Measurements from ENCODE around the gene CDH8.
"Not testable (repeated sequence)": the region's sequence is repeated elsewhere in the genome, so short reads cannot be mapped to it uniquely, and the experiment has no call there.

The CDH8 gene

DNA sequence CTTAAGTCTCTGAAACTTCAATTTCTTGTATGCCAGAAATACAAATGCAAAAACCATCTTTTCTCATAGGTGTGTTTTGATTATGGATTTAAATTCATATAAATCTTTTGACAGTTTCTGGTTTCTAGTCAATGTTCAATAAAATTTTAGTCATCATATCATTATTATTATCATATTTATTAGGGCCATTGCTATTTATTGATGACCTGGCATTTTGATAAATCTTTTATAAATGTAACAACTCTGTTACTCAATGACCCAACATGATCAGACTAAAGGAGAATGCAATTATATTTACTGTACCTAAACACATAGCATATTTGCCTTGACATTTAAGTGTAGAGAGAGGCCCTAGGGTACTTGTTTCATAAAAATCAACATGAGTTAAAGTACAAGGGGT lies 320.8 kb downstream of the CDH8 start:
- DNase-seq (ENCODE audit: insufficient read length, low spot score) (no peak), FAIRE-seq (no peak)
- TF ChIP-seq, protein P1, sequence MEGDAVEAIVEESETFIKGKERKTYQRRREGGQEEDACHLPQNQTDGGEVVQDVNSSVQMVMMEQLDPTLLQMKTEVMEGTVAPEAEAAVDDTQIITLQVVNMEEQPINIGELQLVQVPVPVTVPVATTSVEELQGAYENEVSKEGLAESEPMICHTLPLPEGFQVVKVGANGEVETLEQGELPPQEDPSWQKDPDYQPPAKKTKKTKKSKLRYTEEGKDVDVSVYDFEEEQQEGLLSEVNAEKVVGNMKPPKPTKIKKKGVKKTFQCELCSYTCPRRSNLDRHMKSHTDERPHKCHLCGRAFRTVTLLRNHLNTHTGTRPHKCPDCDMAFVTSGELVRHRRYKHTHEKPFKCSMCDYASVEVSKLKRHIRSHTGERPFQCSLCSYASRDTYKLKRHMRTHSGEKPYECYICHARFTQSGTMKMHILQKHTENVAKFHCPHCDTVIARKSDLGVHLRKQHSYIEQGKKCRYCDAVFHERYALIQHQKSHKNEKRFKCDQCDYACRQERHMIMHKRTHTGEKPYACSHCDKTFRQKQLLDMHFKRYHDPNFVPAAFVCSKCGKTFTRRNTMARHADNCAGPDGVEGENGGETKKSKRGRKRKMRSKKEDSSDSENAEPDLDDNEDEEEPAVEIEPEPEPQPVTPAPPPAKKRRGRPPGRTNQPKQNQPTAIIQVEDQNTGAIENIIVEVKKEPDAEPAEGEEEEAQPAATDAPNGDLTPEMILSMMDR (IDR thresholded peaks at IDR 0.05; ENCODE audit: insufficient read depth, missing control alignments), result no peak

DNA sequence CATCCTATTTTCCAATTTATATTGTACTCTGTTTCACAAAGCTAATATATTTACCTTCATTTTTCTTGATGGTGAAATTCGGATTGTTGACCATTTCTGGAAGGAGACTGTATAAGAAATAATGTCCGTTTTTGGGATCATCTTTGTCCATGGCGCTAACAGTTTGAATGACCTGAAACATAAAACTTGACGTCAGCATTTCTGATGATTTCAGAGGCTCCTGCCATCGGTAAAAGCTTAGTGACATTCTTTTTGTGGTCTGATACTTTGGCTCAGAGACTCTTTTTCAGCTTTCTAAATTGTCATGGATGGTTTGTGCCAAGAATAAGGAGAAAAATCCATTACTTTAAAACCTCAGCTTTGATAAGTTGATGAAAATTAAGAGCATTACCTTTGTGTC lies 322.5 kb downstream of the CDH8 start:
- TF ChIP-seq, protein P1 (IDR thresholded peaks at IDR 0.05; ENCODE audit: insufficient read depth, missing control alignments), result no peak
- no peak for DNase-seq (ENCODE audit: insufficient read length, low spot score)
- FAIRE-seq, result no peak

DNA sequence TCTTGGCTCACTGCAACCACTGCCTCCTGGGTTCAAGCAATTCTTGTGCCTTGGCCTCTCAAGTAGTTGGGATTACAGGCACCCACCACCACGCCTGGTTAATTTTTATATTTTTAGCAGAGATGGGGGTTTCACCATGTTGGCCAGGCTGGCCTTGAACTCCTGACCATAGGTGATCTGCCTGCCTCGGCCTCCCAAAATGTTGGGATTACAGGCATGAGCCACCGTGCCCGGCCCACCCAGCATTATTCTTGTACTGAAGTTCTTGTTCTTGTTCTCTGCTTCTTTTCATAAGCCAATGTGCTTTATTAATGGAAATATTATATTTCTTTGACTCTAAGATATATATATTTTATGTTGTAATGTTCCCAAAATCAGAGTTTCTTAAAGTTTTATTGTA lies 336.6 kb downstream of the CDH8 start:
- DNase-seq (ENCODE audit: insufficient read length, low spot score); FAIRE-seq: not testable (repeated sequence)

DNA sequence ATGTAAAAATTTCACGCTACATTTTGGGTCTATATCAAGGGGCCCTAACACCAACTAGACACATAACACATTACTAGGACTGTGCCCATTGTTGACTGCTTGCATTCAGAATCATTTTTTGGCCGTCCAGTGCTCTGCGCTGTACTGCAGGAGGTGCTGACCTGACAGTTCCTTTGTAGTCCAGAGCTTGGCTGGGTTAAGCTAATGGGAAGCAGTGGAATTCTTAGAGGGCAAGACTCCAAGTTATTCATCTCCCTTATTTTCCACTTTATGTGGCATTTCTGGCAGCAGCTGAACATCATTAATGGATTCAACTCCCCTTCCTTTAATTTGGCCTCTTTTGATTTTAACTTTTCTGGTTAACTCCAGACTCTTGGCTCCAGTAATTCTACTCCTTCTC lies 351.7 kb downstream of the CDH8 start:
- TF ChIP-seq, protein P1 (IDR thresholded peaks at IDR 0.05; ENCODE audit: insufficient read depth, missing control alignments), result no peak
- FAIRE-seq, result no peak
- DNase-seq (ENCODE audit: insufficient read length, low spot score), result no peak

DNA sequence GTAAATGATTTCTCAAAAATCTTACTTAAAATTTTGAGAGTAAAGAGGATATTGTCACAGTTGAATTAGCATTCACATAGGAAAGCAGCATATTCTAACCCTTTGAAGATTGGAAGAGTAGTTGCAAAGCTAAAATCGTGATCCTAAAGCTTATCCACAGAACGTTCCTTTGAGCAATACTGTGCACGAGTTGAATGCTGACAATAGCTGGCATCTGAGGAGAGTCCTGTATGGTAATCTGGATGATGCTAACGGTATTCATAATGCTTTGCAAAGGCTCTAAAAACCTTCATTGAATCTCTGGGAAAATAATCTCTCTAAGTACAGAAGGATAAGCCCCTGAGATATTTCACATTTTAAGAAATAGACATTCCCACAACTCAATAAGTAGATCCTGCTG lies 354.6 kb downstream of the CDH8 start:
- DNase-seq (ENCODE audit: insufficient read length, low spot score), result no peak
- TF ChIP-seq, protein P1 (IDR thresholded peaks at IDR 0.05; ENCODE audit: insufficient read depth, missing control alignments), result no peak
- FAIRE-seq, result no peak

DNA sequence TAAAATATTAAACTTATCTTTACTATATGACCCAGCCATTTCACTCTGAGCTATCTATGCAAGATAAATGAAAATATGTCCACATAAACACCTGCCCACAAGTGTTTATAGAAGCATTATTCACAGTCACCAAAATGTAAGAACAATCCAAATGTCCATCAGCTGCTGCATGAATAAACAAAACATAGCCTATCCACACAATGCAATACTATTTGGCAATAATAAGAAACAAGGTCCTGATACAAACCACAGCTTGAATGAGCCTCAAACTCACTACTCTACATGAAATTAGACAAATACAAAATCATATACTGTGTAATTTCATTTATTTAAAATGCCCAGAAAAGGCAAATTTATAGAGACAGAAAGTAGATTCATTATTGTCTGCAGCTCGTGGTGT lies 355.1 kb downstream of the CDH8 start:
- TF ChIP-seq, protein P1 (IDR thresholded peaks at IDR 0.05; ENCODE audit: insufficient read depth, missing control alignments), result no peak
- no peak for FAIRE-seq
- no peak for DNase-seq (ENCODE audit: insufficient read length, low spot score)

DNA sequence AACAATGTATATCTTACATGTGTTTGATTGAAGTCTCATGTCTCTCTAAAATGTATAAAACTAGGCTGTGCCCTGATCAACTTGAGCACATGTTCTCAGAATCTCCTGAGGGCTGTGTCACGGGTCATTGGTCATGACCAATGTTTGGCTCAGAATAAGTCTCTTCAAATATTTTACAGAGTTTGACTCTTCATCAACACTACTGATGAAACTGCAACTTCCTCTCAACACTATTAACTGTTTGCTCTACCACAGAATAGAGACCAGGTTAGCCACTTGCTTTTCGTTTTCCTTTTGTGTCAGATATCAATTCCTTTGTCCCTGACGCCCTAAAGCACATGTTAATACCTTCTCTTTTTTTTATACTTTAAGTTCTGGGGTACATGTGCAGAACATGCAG lies 358.1 kb downstream of the CDH8 start:
- DNase-seq (ENCODE audit: insufficient read length, low spot score), result no peak
- FAIRE-seq, result no peak
- TF ChIP-seq, protein P1 (IDR thresholded peaks at IDR 0.05; ENCODE audit: insufficient read depth, missing control alignments), result no peak

DNA sequence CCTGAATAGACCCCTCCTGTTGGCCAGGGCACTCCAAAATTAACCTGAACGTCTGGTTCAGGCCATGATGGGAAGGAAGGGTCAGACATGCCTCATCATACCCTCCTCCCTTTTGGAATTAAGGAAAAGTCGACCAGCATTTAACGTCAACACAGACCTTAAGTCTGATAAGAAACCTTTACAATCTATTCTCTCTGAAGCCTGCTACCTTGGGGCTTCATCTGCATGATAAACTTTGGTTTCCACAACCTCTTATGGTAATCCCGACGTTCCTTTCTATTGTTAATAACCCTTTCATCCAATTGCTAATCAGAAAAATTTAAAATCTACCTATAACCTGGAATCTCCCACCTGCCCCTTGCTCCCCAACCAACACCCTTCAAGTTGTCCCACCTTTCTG lies 358.5 kb downstream of the CDH8 start:
- no peak for DNase-seq (ENCODE audit: insufficient read length, low spot score)
- TF ChIP-seq, protein P1 (IDR thresholded peaks at IDR 0.05; ENCODE audit: insufficient read depth, missing control alignments), result no peak
- no peak for FAIRE-seq
